ENCODE data around the gene EPS8L1. TPM values are rescaled to one million over a fixed set of nuclear protein-coding genes. Genes with fewer than 3 reads are reported as not detected.

The EPS8L1 gene
- total and polyA plus RNA-seq, 10 donors, result 0.37 to 5.3 (median 3.1) TPM; not detected in 1

DNA sequence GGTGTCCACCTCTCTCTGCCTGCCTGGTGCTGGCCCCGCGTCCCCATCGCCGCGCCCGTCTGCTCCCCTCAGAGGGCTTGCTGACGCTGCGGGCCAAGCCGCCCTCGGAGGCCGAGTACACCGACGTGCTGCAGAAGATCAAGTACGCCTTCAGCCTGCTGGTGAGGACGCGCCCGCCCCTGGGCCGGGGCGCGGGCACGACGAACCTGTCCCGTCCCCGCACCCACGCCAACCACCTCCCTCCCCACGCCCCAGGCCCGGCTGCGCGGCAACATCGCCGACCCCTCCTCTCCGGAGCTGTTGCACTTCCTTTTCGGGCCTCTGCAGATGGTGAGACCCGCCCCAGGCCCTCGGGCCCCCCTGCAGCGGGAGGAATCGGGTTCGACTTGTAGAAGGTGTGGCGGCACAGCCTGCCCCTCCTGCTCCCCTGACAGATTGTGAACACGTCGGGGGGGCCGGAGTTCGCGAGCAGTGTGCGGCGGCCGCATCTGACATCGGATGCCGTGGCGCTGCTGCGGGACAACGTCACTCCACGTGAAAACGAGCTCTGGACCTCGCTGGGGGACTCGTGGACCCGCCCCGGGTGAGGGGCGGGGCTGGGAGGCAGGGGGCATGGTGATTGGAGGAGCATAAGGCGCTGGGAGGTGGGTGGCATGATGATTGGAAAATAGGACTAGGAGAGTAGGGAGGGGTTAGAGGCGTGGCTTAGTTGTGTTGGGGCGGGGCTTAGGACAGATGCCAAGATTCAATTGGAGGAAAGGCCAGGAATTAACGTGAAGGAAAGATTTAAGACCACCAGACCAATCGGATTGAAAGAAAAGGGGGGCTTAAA, 6.6 kb downstream of the EPS8L1 start:
- peak overlapping the region in 7 of 8 donors; percentile 45 to 74 (median 59) for H3K4me3 ChIP-seq
- H3K27me3 ChIP-seq (replicated peaks in 1 of 7), result peaks cover 10 to 91% (median 76%) of the 10 kb centered on the region in 7 donors
- H3K27ac ChIP-seq, result no peak overlapping the region
- DNase-seq, result no peak
- peaks cover 13 to 54% (median 42%) of the 10 kb centered on the region in 6 donors for H3K4me1 ChIP-seq
- no peaks in the 10 kb centered on the region for H3K36me3 ChIP-seq
- intact Hi-C loops (cut with DNase I; ENCODE audit: low total_unique reads), result no loop called here
- WGBS, 5 donors, result 3 to 12% (median 7%) methylated on average over 25 to 64 of the region's 64 CpGs
- peaks cover 0 to 7% (median 0%) of the 10 kb centered on the region in 8 donors for H3K9me3 ChIP-seq
- TF ChIP-seq POLR2AphosphoS5 (IDR thresholded peaks at IDR 0.05) (peak in 1 of 3 donors; percentile 31), POLR2A (IDR thresholded peaks at IDR 0.05) (no peak)

- no peak overlapping the region for H3K27ac ChIP-seq
- intact Hi-C loops (cut with DNase I; ENCODE audit: low total_unique reads), result no loop called here
- H3K4me3 ChIP-seq, result no peak overlapping the region
- 33 to 61% (median 37%) methylated on average over 22 to 42 of the region's 42 CpGs for WGBS, 5 donors
- H3K4me1 ChIP-seq, result peaks cover 23 to 64% (median 52%) of the 10 kb centered on the region in 6 donors
- no peaks in the 10 kb centered on the region for H3K36me3 ChIP-seq
- H3K9me3 ChIP-seq, result peaks cover 0 to 7% (median 0%) of the 10 kb centered on the region in 8 donors
- peaks cover 10 to 95% (median 78%) of the 10 kb centered on the region in 7 donors for H3K27me3 ChIP-seq (replicated peaks in 1 of 7)
- no peak for TF ChIP-seq POLR2AphosphoS5 (IDR thresholded peaks at IDR 0.05)
- DNase-seq, result peak; percentile 71
These were observed 7.6 kb downstream of the EPS8L1 start for GRCh38 chr19:55083004-55083850.

DNA sequence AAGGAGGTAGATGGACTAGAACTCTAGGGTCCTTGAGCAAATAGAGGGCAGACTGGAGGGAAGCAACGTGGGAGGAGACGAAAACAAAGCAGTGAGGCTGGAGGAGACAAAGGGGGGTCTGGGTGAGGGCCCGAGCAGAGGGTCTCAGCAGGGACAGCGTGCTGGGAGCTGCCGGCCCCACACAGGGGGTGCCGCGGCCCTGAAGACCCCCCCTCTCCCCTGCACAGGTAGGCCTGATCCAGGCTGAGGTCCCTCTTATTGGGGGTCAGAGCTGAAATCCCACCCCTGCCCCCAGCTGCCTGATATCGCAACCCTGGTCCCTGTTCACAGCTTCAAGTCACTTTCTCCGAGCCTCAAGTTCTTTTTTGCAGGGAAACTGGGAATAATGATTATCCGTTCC, 8.7 kb downstream of the EPS8L1 start:
- no peak overlapping the region for H3K27ac ChIP-seq
- WGBS, 5 donors, result 80 to 87% (median 83%) methylated on average over 10 of the region's 10 CpGs
- no peak for DNase-seq
- intact Hi-C loops (cut with DNase I; ENCODE audit: low total_unique reads), result no loop called here
- H3K36me3 ChIP-seq, result peaks cover 0 to 3% (median 0%) of the 10 kb centered on the region in 6 donors
- H3K4me1 ChIP-seq, result peaks cover 27 to 75% (median 58%) of the 10 kb centered on the region in 6 donors
- peaks cover 0 to 7% (median 0%) of the 10 kb centered on the region in 8 donors for H3K9me3 ChIP-seq
- peaks cover 10 to 90% (median 73%) of the 10 kb centered on the region in 7 donors for H3K27me3 ChIP-seq (replicated peaks in 1 of 7)
- TF ChIP-seq, protein P1, sequence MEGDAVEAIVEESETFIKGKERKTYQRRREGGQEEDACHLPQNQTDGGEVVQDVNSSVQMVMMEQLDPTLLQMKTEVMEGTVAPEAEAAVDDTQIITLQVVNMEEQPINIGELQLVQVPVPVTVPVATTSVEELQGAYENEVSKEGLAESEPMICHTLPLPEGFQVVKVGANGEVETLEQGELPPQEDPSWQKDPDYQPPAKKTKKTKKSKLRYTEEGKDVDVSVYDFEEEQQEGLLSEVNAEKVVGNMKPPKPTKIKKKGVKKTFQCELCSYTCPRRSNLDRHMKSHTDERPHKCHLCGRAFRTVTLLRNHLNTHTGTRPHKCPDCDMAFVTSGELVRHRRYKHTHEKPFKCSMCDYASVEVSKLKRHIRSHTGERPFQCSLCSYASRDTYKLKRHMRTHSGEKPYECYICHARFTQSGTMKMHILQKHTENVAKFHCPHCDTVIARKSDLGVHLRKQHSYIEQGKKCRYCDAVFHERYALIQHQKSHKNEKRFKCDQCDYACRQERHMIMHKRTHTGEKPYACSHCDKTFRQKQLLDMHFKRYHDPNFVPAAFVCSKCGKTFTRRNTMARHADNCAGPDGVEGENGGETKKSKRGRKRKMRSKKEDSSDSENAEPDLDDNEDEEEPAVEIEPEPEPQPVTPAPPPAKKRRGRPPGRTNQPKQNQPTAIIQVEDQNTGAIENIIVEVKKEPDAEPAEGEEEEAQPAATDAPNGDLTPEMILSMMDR (IDR thresholded peaks at IDR 0.05 in 8 of 11, conservative IDR thresholded peaks at IDR 0.05 in 3 of 11), result no peak
- no peak for TF ChIP-seq POLR2AphosphoS5 (IDR thresholded peaks at IDR 0.05)
- TF ChIP-seq POLR2A (IDR thresholded peaks at IDR 0.05), result no peak
- H3K4me3 ChIP-seq, result no peak overlapping the region

DNA sequence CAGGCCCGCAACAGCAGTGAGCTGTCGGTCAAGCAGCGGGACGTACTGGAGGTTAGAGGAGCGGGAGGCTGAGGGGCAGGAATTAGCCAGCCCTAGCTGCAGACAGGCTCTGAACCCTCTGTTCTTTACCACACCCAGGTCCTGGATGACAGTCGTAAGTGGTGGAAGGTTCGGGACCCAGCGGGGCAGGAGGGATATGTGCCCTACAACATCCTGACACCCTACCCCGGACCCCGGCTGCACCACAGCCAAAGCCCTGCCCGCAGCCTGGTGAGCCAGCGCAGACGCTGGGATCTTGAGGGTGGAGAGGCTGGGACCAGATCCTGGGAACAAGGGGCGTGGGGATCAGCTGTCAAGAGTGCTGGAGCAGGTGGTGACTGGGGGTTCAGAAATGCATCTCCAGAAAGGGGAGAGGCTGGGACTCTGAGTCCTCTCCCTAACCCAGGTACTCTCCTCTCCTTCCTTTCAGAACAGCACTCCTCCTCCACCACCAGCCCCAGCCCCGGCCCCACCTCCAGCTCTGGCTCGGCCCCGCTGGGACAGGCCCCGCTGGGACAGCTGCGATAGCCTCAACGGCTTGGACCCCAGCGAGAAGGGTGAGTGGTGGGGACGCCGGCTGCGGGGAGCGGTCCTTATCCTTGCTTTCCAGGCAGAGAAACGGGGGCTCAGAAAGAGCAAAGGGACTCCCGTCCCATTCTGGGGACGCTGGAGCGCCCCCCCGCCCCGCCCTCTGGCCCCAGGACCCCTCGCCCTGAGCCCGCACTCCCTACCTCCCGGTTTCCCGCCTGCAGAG, 10.4 kb downstream of the EPS8L1 start:
- peaks cover 0 to 20% (median 8%) of the 10 kb centered on the region in 6 donors for H3K36me3 ChIP-seq
- H3K27me3 ChIP-seq (replicated peaks in 1 of 7), result peaks cover 7 to 73% (median 57%) of the 10 kb centered on the region in 7 donors
- H3K9me3 ChIP-seq, result peaks cover 0 to 7% (median 0%) of the 10 kb centered on the region in 8 donors
- peak overlapping the region in 6 of 8 donors; percentile 29 to 68 (median 40) for H3K4me3 ChIP-seq
- 31 to 55% (median 35%) methylated on average over 22 to 35 of the region's 35 CpGs for WGBS, 5 donors
- TF ChIP-seq POLR2AphosphoS5 (IDR thresholded peaks at IDR 0.05) (no peak), POLR2A (IDR thresholded peaks at IDR 0.05) (no peak)
- TF ChIP-seq, protein P1 (IDR thresholded peaks at IDR 0.05 in 8 of 11, conservative IDR thresholded peaks at IDR 0.05 in 3 of 11), result no peak
- intact Hi-C loops (cut with DNase I; ENCODE audit: low total_unique reads), result no loop called here
- peak; percentile 70 for DNase-seq
- no peak overlapping the region for H3K27ac ChIP-seq
- H3K4me1 ChIP-seq, result peaks cover 21 to 61% (median 46%) of the 10 kb centered on the region in 6 donors

Data from spleen (tissue), 11 donors.